Upper lobe of left lung (tissue), 6 donors: ENCODE results near the gene C12orf57. TPM values are rescaled to one million over a fixed set of nuclear protein-coding genes. Genes with fewer than 3 reads are reported as not detected.
"Not testable (repeated sequence)": the region's sequence is repeated elsewhere in the genome, so short reads cannot be mapped to it uniquely, and the experiment has no call there.

Experiments
- ATAC-seq, 2 donors: fragments of 200-7000 bp; cut with Tn5 transposase; one replicate each; pipeline ENCODE4 v1.9.1; 2022; ENCODE audit warnings: mild to moderate bottlenecking in 2 of 2, moderate library complexity in 2 of 2; ENCODE audit not compliant: low FRiP score in 2 of 2
- DNase-seq, 2 donors: peaks; one replicate each; pipeline ENCODE4 v3.0.0-alpha.2; 2019 to 2020
- H3K27ac ChIP-seq, 4 donors: fragments of 200-600 bp; sonication (generic); one replicate each; pipeline ENCODE4 v1.5.1; 2016 to 2019
- H3K27me3 ChIP-seq, 4 donors: fragments of 200-600 bp; sonication (generic); one replicate each; pipeline ENCODE4 v1.5.1; 2017 to 2019
- H3K36me3 ChIP-seq, 4 donors: fragments of 200-600 bp; sonication (generic); one replicate each; pipeline ENCODE4 v1.5.1; 2016 to 2019
- H3K4me1 ChIP-seq, 4 donors: fragments of 200-600 bp; sonication (generic); one replicate each; pipeline ENCODE4 v1.5.1; 2018 to 2019
- H3K4me3 ChIP-seq, 4 donors: fragments of 200-600 bp; sonication (generic); one replicate each; pipeline ENCODE4 v1.5.1; 2017 to 2019; ENCODE audit warnings: mild to moderate bottlenecking in 2 of 4, moderate library complexity in 1 of 4
- H3K9me3 ChIP-seq, 4 donors: fragments of 200-600 bp; sonication (generic); one replicate each; pipeline ENCODE4 v1.5.1; 2018 to 2019
- EP300 ChIP-seq, 4 donors: sonication (generic); formaldehyde crosslinking; IDR thresholded peaks; one replicate each; pipeline ENCODE4 v1.5.1; 2017; ENCODE audit warnings: antibody characterized with exemption in 4 of 4, control low read depth in 2 of 4
- POLR2A ChIP-seq, 4 donors: fragments of 450-650 bp; IDR thresholded peaks; one replicate each; pipeline ENCODE4 v1.5.1; 2016 to 2017; ENCODE audit warnings: antibody characterized with exemption in 4 of 4, mild to moderate bottlenecking in 2 of 4
- POLR2AphosphoS5 ChIP-seq, 2 donors: sonication (generic); formaldehyde crosslinking; IDR thresholded peaks; one replicate each; pipeline ENCODE4 v1.5.1; 2017; ENCODE audit warnings: antibody characterized with exemption in 2 of 2
- WGBS, 2 donors: methylation state at CpG; one replicate each; pipeline ENCODE4 v1.1.5; 2017 to 2018; 5-methylcytosine and 5-hydroxymethylcytosine counted together
- total RNA-seq, 6 donors: library from RNA; depleted of rRNA in 4 of 6; stranded (reverse); fragments of >200 nt in 4 of 6; gene quantifications; one replicate each; pipeline versions ENCODE4 v1.1.0 to v1.2.1, GENCODE V29; 2016 to 2021
- TF ChIP-seq, protein P1 (sequence below), 6 experiments: fragments of 450-650 bp in 4 of 6; fragments of 200-600 bp in 2 of 6; sonication (generic) in 2 of 6; IDR thresholded peaks; one replicate each; pipeline ENCODE4 v1.5.1; 2016 to 2019; ENCODE audit warnings: antibody characterized with exemption in 6 of 6
- donor health status: DM: no; HTN: no; CAD: no; lungs with moderate emphysema.
- donor health status: DM: no; HTN: yes; CAD: no; lungs with severe emphysema.

Gene C12orf57
- total RNA-seq, 6 donors from 2014 or later = 83.8 to 291 (median 179) TPM

DNA sequence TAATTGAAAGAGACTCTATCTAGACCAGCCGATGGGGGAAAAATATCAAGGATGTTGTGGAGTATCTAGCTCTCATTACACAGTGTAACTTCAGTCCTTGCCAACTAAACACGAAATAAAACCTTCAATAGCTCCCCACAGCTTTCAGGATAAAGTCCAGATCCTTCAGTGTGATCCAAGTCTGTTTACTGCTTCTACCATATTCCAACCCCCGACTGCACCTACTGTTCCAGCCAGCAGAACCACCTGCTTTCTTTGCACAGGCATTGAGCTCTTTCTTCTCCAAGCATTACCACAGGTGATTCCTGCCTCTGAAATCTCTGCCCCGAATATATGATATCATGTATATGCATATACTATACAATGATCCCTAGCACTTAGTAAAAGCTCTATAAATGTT, 41.4 kb upstream of the C12orf57 start:
- H3K9me3 ChIP-seq = no peaks in the 10 kb centered on the region
- DNase-seq = no peak
- WGBS, 2 donors = 72 to 85% methylated on average over 4 of the region's 4 CpGs
- no peak for ATAC-seq
- no peak for TF ChIP-seq POLR2A (IDR thresholded peaks at IDR 0.05)
- TF ChIP-seq, protein P1, sequence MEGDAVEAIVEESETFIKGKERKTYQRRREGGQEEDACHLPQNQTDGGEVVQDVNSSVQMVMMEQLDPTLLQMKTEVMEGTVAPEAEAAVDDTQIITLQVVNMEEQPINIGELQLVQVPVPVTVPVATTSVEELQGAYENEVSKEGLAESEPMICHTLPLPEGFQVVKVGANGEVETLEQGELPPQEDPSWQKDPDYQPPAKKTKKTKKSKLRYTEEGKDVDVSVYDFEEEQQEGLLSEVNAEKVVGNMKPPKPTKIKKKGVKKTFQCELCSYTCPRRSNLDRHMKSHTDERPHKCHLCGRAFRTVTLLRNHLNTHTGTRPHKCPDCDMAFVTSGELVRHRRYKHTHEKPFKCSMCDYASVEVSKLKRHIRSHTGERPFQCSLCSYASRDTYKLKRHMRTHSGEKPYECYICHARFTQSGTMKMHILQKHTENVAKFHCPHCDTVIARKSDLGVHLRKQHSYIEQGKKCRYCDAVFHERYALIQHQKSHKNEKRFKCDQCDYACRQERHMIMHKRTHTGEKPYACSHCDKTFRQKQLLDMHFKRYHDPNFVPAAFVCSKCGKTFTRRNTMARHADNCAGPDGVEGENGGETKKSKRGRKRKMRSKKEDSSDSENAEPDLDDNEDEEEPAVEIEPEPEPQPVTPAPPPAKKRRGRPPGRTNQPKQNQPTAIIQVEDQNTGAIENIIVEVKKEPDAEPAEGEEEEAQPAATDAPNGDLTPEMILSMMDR (IDR thresholded peaks at IDR 0.05) = no peak
- no peak for TF ChIP-seq POLR2AphosphoS5 (IDR thresholded peaks at IDR 0.05)
- no peak for TF ChIP-seq EP300 (IDR thresholded peaks at IDR 0.05)
- H3K36me3 ChIP-seq = peaks cover 0 to 4% (median 0%) of the 10 kb centered on the region in 4 donors
- no peak overlapping the region for H3K4me3 ChIP-seq
- no peak overlapping the region for H3K27ac ChIP-seq
- peaks cover 15 to 27% (median 20%) of the 10 kb centered on the region in 4 donors for H3K4me1 ChIP-seq
- H3K27me3 ChIP-seq = no peaks in the 10 kb centered on the region

DNA sequence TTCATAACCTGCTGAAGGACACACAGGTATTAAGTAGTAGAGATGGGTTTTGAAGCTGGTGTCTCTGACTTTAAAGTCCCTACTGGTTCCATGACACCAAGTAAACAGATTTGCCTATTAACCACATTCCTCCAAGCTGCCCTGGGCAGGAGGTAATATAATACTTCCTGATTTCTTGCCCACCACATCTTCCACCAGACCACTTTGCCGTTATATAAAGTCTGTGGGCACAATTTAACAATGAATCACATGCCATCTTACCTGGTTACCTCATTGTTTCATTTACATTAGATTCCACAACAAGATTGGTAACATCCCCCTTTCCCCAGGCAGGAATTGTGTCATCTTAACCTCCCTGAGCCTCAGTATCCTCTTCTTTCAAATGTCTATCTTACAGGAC, 40.1 kb upstream of the C12orf57 start:
- H3K36me3 ChIP-seq = peaks cover 0 to 4% (median 0%) of the 10 kb centered on the region in 4 donors
- no peak for DNase-seq
- H3K9me3 ChIP-seq = no peaks in the 10 kb centered on the region
- WGBS, 2 donors = 52 to 65% methylated on average over 1 of the region's 1 CpG
- no peak overlapping the region for H3K4me3 ChIP-seq
- TF ChIP-seq POLR2AphosphoS5 (IDR thresholded peaks at IDR 0.05) = no peak
- no peak for TF ChIP-seq EP300 (IDR thresholded peaks at IDR 0.05)
- TF ChIP-seq POLR2A (IDR thresholded peaks at IDR 0.05) = no peak
- TF ChIP-seq, protein P1 (IDR thresholded peaks at IDR 0.05) = no peak
- H3K27ac ChIP-seq = peak overlapping the region in 1 of 4 donors; percentile 87
- H3K4me1 ChIP-seq = peaks cover 15 to 27% (median 20%) of the 10 kb centered on the region in 4 donors
- ATAC-seq = no peak
- H3K27me3 ChIP-seq = no peaks in the 10 kb centered on the region

DNA sequence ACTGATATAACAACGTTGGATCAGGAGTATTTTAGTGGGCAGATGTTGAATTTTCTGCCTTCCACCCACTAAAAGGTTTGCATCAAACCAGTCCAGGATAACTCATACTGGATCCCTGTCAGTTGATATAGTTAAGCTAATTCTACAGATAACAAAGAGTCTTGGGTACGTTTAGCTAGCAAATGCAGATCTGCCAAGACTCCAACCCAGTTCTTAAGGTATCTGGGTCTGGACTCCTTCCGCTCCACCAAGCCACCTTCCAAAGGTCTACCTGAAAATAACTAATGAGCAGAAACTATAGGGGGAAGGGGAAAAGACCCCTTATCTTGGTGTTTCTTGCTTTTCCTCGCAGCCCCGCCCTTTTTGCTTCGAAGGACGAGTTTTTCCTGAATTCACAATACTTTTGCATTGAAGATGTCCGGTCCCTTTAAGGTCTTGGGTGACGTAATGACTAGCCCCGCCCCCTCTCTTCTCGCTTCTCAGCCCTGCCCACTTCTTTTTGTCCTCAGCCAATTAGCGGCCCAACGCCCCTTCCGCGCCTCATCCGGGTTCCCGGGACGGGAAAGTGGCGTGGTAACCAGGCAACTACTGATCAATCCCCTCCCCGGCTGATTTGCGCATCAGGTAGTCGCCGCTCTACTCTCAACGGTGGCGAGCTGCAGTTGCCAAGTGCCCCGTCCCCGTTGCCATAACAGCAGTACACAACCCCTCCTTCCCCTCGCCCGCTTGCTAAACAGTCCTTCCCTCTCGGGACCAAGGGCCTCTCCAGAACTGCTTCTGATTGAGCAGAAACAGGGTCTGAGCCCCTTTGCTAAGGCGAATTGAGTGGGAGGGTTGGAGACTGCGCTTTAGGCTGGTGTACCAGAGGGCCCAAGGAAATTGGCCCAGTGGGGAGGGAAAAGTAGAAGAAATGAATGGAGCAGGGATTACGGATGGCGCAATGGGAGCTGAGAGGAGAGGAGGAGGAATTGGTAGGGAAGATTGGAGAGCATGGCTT, 39.2 kb upstream of the C12orf57 start, which contains the start of gene LRRC23:
Gene LRRC23, plus strand, starts transcription at position 543 of the 997 bp plus-strand sequence. CDS start 812 bp downstream, outside the sequence.
- Histone ChIP-seq H3K27ac (peak within 1 kb of the TSS; percentile 68 to 89 (median 83)), H3K27me3 (no peaks in the 10 kb centered on the region), H3K4me1 (peaks cover 11 to 19% (median 18%) of the 10 kb centered on the region in 4 donors), H3K9me3 (no peaks in the 10 kb centered on the region), H3K4me3 (peak within 1 kb of the TSS; percentile 43 to 65 (median 58)), H3K36me3 (peaks cover 0 to 4% (median 0%) of the 10 kb centered on the region in 4 donors)
- WGBS, 2 donors = 5 to 6% methylated on average over 34 of the region's 34 CpGs
- TF ChIP-seq POLR2AphosphoS5 (IDR thresholded peaks at IDR 0.05) (peak; percentile 79 to 84), POLR2A (IDR thresholded peaks at IDR 0.05) (peak in 3 of 4 donors; percentile 38 to 70 (median 45)), EP300 (IDR thresholded peaks at IDR 0.05) (no peak)
- TF ChIP-seq, protein P1 (IDR thresholded peaks at IDR 0.05) = peak in 1 of 6 experiments; percentile 5
- DNase-seq = peak; percentile 95 to 98
- peak; percentile 96 to 98 for ATAC-seq

- ATAC-seq = no peak
- peaks cover 0 to 4% (median 0%) of the 10 kb centered on the region in 4 donors for H3K36me3 ChIP-seq
- H3K4me1 ChIP-seq = peaks cover 9 to 12% (median 12%) of the 10 kb centered on the region in 4 donors
- no peaks in the 10 kb centered on the region for H3K27me3 ChIP-seq
- H3K4me3 ChIP-seq = peak overlapping the region in 3 of 4 donors; percentile 58 to 65 (median 58)
- DNase-seq = no peak
- TF ChIP-seq POLR2AphosphoS5 (IDR thresholded peaks at IDR 0.05) = no peak
- H3K27ac ChIP-seq = peak overlapping the region in 3 of 4 donors; percentile 79 to 89 (median 87)
- H3K9me3 ChIP-seq = no peaks in the 10 kb centered on the region
- WGBS, 2 donors = 62 to 68% methylated on average over 5 of the region's 5 CpGs
These were observed 38.3 kb upstream of the C12orf57 start for GRCh38 chr12:6905414-6906040.

- not testable (repeated sequence) for DNase-seq
- 97 to 98% methylated on average over 4 to 11 of the region's 11 CpGs for WGBS, 2 donors
These were observed 35.7 kb upstream of the C12orf57 start for GRCh38 chr12:6908141-6908540.

More at GRCh38 chr12:6908141-6908540, 35.7 kb upstream of the C12orf57 start:
- peaks cover 9 to 12% (median 12%) of the 10 kb centered on the region in 4 donors for H3K4me1 ChIP-seq
- not testable (repeated sequence) for H3K27ac ChIP-seq, H3K36me3 ChIP-seq, ATAC-seq, H3K9me3 ChIP-seq, H3K27me3 ChIP-seq, H3K4me3 ChIP-seq
